GM12873 (cell line): ENCODE measurements around the gene SMTN.

Experiments used
- CTCF ChIP-seq: IDR thresholded peaks from 2 replicates; pipeline ENCODE4 v1.5.1; 2012; ENCODE audit warnings: low read depth, mild to moderate bottlenecking, moderate library complexity, low read length, control low read depth; ENCODE audit not compliant: insufficient read depth; ENCODE audit errors: missing control alignments

SMTN gene

GRCh38 chr22:31045900-31046538, 35.1 kb upstream of the SMTN start:
- TF ChIP-seq CTCF: no peak

- no peak for TF ChIP-seq CTCF
Measured at GRCh38 chr22:31046539-31047226, 34.4 kb upstream of the SMTN start.

GRCh38 chr22:31048570-31048969, 32.5 kb upstream of the SMTN start:
- TF ChIP-seq CTCF: no peak

- no peak for TF ChIP-seq CTCF
Measured at GRCh38 chr22:31049815-31050420, 31.2 kb upstream of the SMTN start.

GRCh38 chr22:31055117-31055634, 25.9 kb upstream of the SMTN start:
- no peak for TF ChIP-seq CTCF

- no peak for TF ChIP-seq CTCF
Measured at GRCh38 chr22:31055635-31056159, 25.4 kb upstream of the SMTN start.

GRCh38 chr22:31056986-31057599, 24.0 kb upstream of the SMTN start:
- no peak for TF ChIP-seq CTCF
